Gastrocnemius medialis (tissue), 4 donors: ENCODE data around the gene ZNF92. TPM values are rescaled to one million over a fixed set of nuclear protein-coding genes. Genes with fewer than 3 reads are reported as not detected.
"Not testable (repeated sequence)": the region's sequence is repeated elsewhere in the genome, so short reads cannot be mapped to it uniquely, and the experiment has no call there.

Experiments used
- ATAC-seq, 2 donors: fragments of 150-250 bp; one replicate each; pipeline ENCODE4 v1.9.1; 2016
- DNase-seq, 2 donors: peaks; one replicate each; pipeline ENCODE4 v3.0.0-alpha.2; 2019
- H3K27ac ChIP-seq, 4 donors: fragments of 200-600 bp; sonication (generic); 1 replicate in 1 of 4; 2 replicates in 3 of 4; pipeline ENCODE4 v1.5.1; 2016 to 2018; ENCODE audit warnings: mild to moderate bottlenecking in 2 of 4, moderate library complexity in 1 of 4
- H3K27me3 ChIP-seq, 3 donors: fragments of 200-600 bp; sonication (generic) in 2 of 3; 1 replicate in 1 of 3; 2 replicates in 2 of 3; pipeline versions ENCODE4 v1.5.1 to v1.6.0; 2016 to 2019; ENCODE audit warnings: mild to moderate bottlenecking in 1 of 3, moderate library complexity in 1 of 3
- H3K36me3 ChIP-seq, 2 donors: fragments of 200-600 bp; sonication (generic) in 1 of 2; one replicate each; pipeline ENCODE4 v1.5.1; 2017 to 2018
- H3K4me1 ChIP-seq, 2 donors: fragments of 200-600 bp; sonication (generic) in 1 of 2; one replicate each; pipeline ENCODE4 v1.5.1; 2016 to 2017; ENCODE audit warnings: mild to moderate bottlenecking in 2 of 2
- H3K4me3 ChIP-seq, 4 donors: fragments of 200-600 bp; sonication (generic) in 3 of 4; 1 replicate in 1 of 4; 2 replicates in 3 of 4; pipeline ENCODE4 v1.5.1; 2016 to 2019; ENCODE audit warnings: mild to moderate bottlenecking in 2 of 4
- H3K9me3 ChIP-seq, 3 donors: fragments of 200-600 bp; sonication (generic) in 2 of 3; 1 replicate in 1 of 3; 2 replicates in 2 of 3; pipeline ENCODE4 v1.5.1; 2016 to 2019
- CTCF ChIP-seq, 5 experiments: fragments of 450-650 bp in 3 of 5; fragments of 200-600 bp in 2 of 5; sonication (generic) in 2 of 5; IDR thresholded peaks in 4 of 5; conservative IDR thresholded peaks in 1 of 5; 1 replicate in 4 of 5; 2 replicates in 1 of 5; pipeline ENCODE4 v1.5.1; 2016 to 2019; ENCODE audit warnings: antibody characterized with exemption in 5 of 5, mild to moderate bottlenecking in 3 of 5, moderate library complexity in 3 of 5
- POLR2A ChIP-seq, 2 donors: fragments of 450-650 bp; IDR thresholded peaks; one replicate each; pipeline ENCODE4 v1.6.1; 2017; ENCODE audit warnings: antibody characterized with exemption in 2 of 2, mild to moderate bottlenecking in 2 of 2, moderate library complexity in 2 of 2
- in situ Hi-C, 4 donors: fragments of 200-750 bp; cut with MboI; loops; one replicate each; pipeline versions ENCODE4 v1.15.0 to v1.8.0; 2017; ENCODE audit warnings: low sequenced_read_pairs in 4 of 4
- intact Hi-C: fragments of 100-400 bp; cut with DNase I; formaldehyde crosslinking; loops from one replicate; pipeline ENCODE4 v1.15.1; 2023; ENCODE audit warnings: low total_unique reads
- total RNA-seq, 4 donors: library from RNA; depleted of rRNA; stranded (reverse); fragments of >200 nt; gene quantifications; one replicate each; pipeline versions ENCODE4 v1.1.0 to v1.2.3, GENCODE V29; 2016

Gene ZNF92
- total RNA-seq, 4 donors from 2014 or later: 1.8 to 3.4 (median 2.6) TPM

- in situ Hi-C loops: no loop called here
- peaks cover 0 to 21% of the 10 kb centered on the region in 2 donors for H3K36me3 ChIP-seq
Observed at GRCh38 chr7:65397730-65398142, 24.1 kb downstream of the ZNF92 start.

GRCh38 chr7:65398671-65399070 is 25.0 kb downstream of the ZNF92 start:
- intact Hi-C loops, H3K9me3 ChIP-seq, H3K4me3 ChIP-seq, H3K4me1 ChIP-seq, DNase-seq, ATAC-seq, H3K27me3 ChIP-seq, in situ Hi-C loops, H3K27ac ChIP-seq: not testable (repeated sequence)
- H3K36me3 ChIP-seq: peaks cover 0 to 21% of the 10 kb centered on the region in 2 donors

More at GRCh38 chr7:65397730-65398142, 24.1 kb downstream of the ZNF92 start:
- Histone ChIP-seq H3K4me1 (no peaks in the 10 kb centered on the region), H3K9me3 (no peaks in the 10 kb centered on the region), H3K27me3 (no peaks in the 10 kb centered on the region), H3K4me3 (no peak overlapping the region), H3K27ac (no peak overlapping the region)
- intact Hi-C loops: no loop called here
- DNase-seq (no peak), ATAC-seq (no peak)
- TF ChIP-seq POLR2A (IDR thresholded peaks at IDR 0.05) (no peak), CTCF (IDR thresholded peaks at IDR 0.05 in 4 of 5, conservative IDR thresholded peaks at IDR 0.05 in 1 of 5) (no peak)

GRCh38 chr7:65399101-65399500 is 25.4 kb downstream of the ZNF92 start:
- peaks cover 0 to 21% of the 10 kb centered on the region in 2 donors for H3K36me3 ChIP-seq
- H3K9me3 ChIP-seq, in situ Hi-C loops: not testable (repeated sequence)

GRCh38 chr7:65404020-65404419 is 30.4 kb downstream of the ZNF92 start:
- no peak overlapping the region for H3K27ac ChIP-seq
- no peak overlapping the region for H3K4me3 ChIP-seq
- intact Hi-C loops (no loop called here), in situ Hi-C loops (no loop called here)
- no peaks in the 10 kb centered on the region for H3K4me1 ChIP-seq
- peaks cover 0 to 10% (median 4%) of the 10 kb centered on the region in 3 donors for H3K9me3 ChIP-seq
- no peak for DNase-seq
- peaks cover 0 to 9% of the 10 kb centered on the region in 2 donors for H3K36me3 ChIP-seq
- ATAC-seq: no peak
- TF ChIP-seq CTCF (IDR thresholded peaks at IDR 0.05 in 4 of 5, conservative IDR thresholded peaks at IDR 0.05 in 1 of 5) (no peak), POLR2A (IDR thresholded peaks at IDR 0.05) (no peak)
- H3K27me3 ChIP-seq: no peaks in the 10 kb centered on the region

More at GRCh38 chr7:65399101-65399500, 25.4 kb downstream of the ZNF92 start:
- H3K27me3 ChIP-seq, H3K4me1 ChIP-seq, H3K27ac ChIP-seq, H3K4me3 ChIP-seq, DNase-seq, intact Hi-C loops, ATAC-seq: not testable (repeated sequence)

- intact Hi-C loops, DNase-seq, H3K27ac ChIP-seq, H3K4me3 ChIP-seq, H3K36me3 ChIP-seq, H3K27me3 ChIP-seq, H3K4me1 ChIP-seq, H3K9me3 ChIP-seq, in situ Hi-C loops, ATAC-seq: not testable (repeated sequence)
Observed at GRCh38 chr7:65406706-65407105, 33.1 kb downstream of the ZNF92 start.

- H3K4me3 ChIP-seq: no peak overlapping the region
- no peaks in the 10 kb centered on the region for H3K4me1 ChIP-seq
- no peaks in the 10 kb centered on the region for H3K36me3 ChIP-seq
- H3K27ac ChIP-seq: no peak overlapping the region
- in situ Hi-C loops: no loop called here
- DNase-seq (no peak), ATAC-seq (no peak)
- H3K9me3 ChIP-seq: peaks cover 0 to 4% (median 4%) of the 10 kb centered on the region in 3 donors
- intact Hi-C loops: no loop called here
- no peak for TF ChIP-seq POLR2A (IDR thresholded peaks at IDR 0.05)
- no peak for TF ChIP-seq CTCF (IDR thresholded peaks at IDR 0.05 in 4 of 5, conservative IDR thresholded peaks at IDR 0.05 in 1 of 5)
- no peaks in the 10 kb centered on the region for H3K27me3 ChIP-seq
Observed at GRCh38 chr7:65409363-65409762, 35.7 kb downstream of the ZNF92 start.
